WTC11 (cell line): Measurements from ENCODE around the gene RAB43. TPM values are rescaled to one million over a fixed set of nuclear protein-coding genes. Genes with fewer than 3 reads are reported as not detected.

Experiments
- ATAC-seq: fragments of 200-7000 bp; cut with Tn5 transposase; 2 replicates; pipeline ENCODE4 v1.10.0; 2021; ENCODE audit warnings: mild to moderate bottlenecking, moderate library complexity
- CTCF ChIA-PET: fragments of 300-600 bp; sonication (Branson Sonifier 250); formaldehyde crosslinking; loops from one replicate; lab custom pipeline; 2021; ENCODE audit warnings: antibody characterized with exemption; lab: Charles Lee
- POLR2A ChIA-PET: fragments of 350-600 bp; sonication (Branson Sonifier 250); formaldehyde crosslinking; loops from one replicate; lab custom pipeline; 2021; ENCODE audit warnings: antibody characterized with exemption; lab: Charles Lee
- DNase-seq: peaks from one replicate; pipeline ENCODE4 v3.0.0; 2021; ENCODE audit warnings: low spot score
- H3K27ac Mint-ChIP-seq: 2 replicates; pipeline ENCODE4 v1.8.0; 2021; ENCODE audit warnings: mixed read lengths
- H3K27me3 Mint-ChIP-seq: 2 replicates; pipeline ENCODE4 v1.8.0; 2021; ENCODE audit warnings: low read depth, mild to moderate bottlenecking, moderate library complexity, mixed read lengths
- H3K36me3 Mint-ChIP-seq: 2 replicates; pipeline ENCODE4 v1.8.0; 2021; ENCODE audit warnings: mixed read lengths
- H3K4me1 Mint-ChIP-seq: 2 replicates; pipeline ENCODE4 v1.8.0; 2022; ENCODE audit warnings: mixed read lengths
- H3K4me3 Mint-ChIP-seq: 2 replicates; pipeline ENCODE4 v1.8.0; 2021; ENCODE audit warnings: mild to moderate bottlenecking, moderate library complexity, mixed read lengths
- H3K9me3 Mint-ChIP-seq: 2 replicates; pipeline ENCODE4 v1.8.0; 2021; ENCODE audit warnings: mixed read lengths
- ELF4 ChIP-seq: sonication (generic); formaldehyde crosslinking; IDR thresholded peaks from 2 replicates; pipeline ENCODE4 v1.8.1; 2022; ENCODE audit warnings: low read depth, mild to moderate bottlenecking, moderate library complexity, missing genetic modification reagents
- ETV6 ChIP-seq: sonication (generic); formaldehyde crosslinking; IDR thresholded peaks from 2 replicates; pipeline ENCODE4 v1.8.1; 2022; ENCODE audit warnings: mild to moderate bottlenecking, missing genetic modification reagents
- FOXP1 ChIP-seq: sonication (generic); formaldehyde crosslinking; IDR thresholded peaks from 2 replicates; pipeline ENCODE4 v1.8.0; 2022; ENCODE audit warnings: missing genetic modification reagents, mild to moderate bottlenecking, moderate library complexity, borderline replicate concordance
- GABPB1 ChIP-seq: sonication (generic); formaldehyde crosslinking; IDR thresholded peaks from 2 replicates; pipeline ENCODE4 v1.8.1; 2023; ENCODE audit warnings: mild to moderate bottlenecking, missing genetic modification reagents
- MYBL2 ChIP-seq: sonication (generic); formaldehyde crosslinking; IDR thresholded peaks from 2 replicates; pipeline ENCODE4 v1.8.1; 2023; ENCODE audit warnings: mild to moderate bottlenecking, moderate library complexity, missing genetic modification reagents
- RORB ChIP-seq: fragments of 250-450 bp; sonication (Bioruptor Pico); IDR thresholded peaks from 2 replicates; pipeline ENCODE4 v1.9.0; 2021; ENCODE audit warnings: mild to moderate bottlenecking
- ZBTB21 ChIP-seq: sonication (generic); formaldehyde crosslinking; IDR thresholded peaks from 2 replicates; pipeline ENCODE4 v1.8.1; 2023; ENCODE audit warnings: mild to moderate bottlenecking, missing genetic modification reagents, borderline replicate concordance
- total RNA-seq: library from RNA; stranded (reverse); gene quantifications from 3 replicates; pipeline ENCODE4 v1.2.3, GENCODE V29; 2021
- TF ChIP-seq, protein P1 (sequence below): sonication (generic); formaldehyde crosslinking; IDR thresholded peaks from 2 replicates; pipeline ENCODE4 v1.8.0; 2022; ENCODE audit warnings: missing genetic modification reagents
- TF ChIP-seq, protein P2 (sequence below): sonication (generic); formaldehyde crosslinking; IDR thresholded peaks from 2 replicates; pipeline ENCODE4 v1.8.1; 2023; ENCODE audit warnings: mild to moderate bottlenecking, missing genetic modification reagents
- TF ChIP-seq, protein P3 (sequence below): fragments of 250-450 bp; sonication (Bioruptor Pico); IDR thresholded peaks from 2 replicates; pipeline ENCODE4 v2.1.2; 2022; ENCODE audit warnings: mild to moderate bottlenecking, moderate library complexity
- TF ChIP-seq, protein P4 (sequence below): fragments of 250-450 bp; sonication (Bioruptor Pico); IDR thresholded peaks from 2 replicates; pipeline ENCODE4 v1.9.0; 2021; ENCODE audit warnings: mild to moderate bottlenecking
- TF ChIP-seq, protein P5 (sequence below): sonication (generic); formaldehyde crosslinking; IDR thresholded peaks from 2 replicates; pipeline ENCODE4 v1.8.0; 2023; ENCODE audit warnings: missing genetic modification reagents
- TF ChIP-seq, protein P6 (sequence below): sonication (generic); formaldehyde crosslinking; IDR thresholded peaks from 2 replicates; pipeline ENCODE4 v1.8.1; 2023; ENCODE audit warnings: mild to moderate bottlenecking, missing genetic modification reagents, borderline replicate concordance

The RAB43 gene
- total RNA-seq, 1 experiment from 2014 or later: 34.5 TPM

DNA sequence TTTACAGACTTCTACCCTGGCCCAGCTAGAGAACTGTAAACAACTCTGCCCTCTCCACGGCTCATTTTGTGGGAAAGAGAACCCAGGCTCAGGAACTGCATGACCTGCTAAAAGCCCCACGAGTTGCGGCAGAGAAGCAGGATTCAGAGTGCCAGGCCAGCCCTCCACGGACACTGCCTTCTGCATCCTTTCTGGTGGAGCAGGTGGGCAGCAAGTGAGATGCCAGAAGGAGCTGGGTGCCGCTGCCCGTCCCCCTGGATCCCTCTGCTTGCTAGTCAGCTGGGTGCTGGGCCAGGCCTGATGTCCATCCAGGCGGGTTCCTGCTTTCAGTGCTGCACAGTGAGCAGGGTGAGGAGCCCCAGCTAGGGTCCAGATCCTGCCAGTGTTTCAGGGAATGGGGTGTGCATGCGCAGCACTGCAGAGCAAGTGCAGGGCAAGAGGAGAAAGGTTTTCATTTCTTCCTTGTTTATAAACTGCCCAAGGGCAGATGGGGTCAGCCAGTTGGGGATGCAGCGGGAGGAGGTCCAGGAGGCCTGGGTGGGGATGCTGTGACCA, 5.2 kb upstream of the RAB43 start (continued):
- TF ChIP-seq, protein P1, sequence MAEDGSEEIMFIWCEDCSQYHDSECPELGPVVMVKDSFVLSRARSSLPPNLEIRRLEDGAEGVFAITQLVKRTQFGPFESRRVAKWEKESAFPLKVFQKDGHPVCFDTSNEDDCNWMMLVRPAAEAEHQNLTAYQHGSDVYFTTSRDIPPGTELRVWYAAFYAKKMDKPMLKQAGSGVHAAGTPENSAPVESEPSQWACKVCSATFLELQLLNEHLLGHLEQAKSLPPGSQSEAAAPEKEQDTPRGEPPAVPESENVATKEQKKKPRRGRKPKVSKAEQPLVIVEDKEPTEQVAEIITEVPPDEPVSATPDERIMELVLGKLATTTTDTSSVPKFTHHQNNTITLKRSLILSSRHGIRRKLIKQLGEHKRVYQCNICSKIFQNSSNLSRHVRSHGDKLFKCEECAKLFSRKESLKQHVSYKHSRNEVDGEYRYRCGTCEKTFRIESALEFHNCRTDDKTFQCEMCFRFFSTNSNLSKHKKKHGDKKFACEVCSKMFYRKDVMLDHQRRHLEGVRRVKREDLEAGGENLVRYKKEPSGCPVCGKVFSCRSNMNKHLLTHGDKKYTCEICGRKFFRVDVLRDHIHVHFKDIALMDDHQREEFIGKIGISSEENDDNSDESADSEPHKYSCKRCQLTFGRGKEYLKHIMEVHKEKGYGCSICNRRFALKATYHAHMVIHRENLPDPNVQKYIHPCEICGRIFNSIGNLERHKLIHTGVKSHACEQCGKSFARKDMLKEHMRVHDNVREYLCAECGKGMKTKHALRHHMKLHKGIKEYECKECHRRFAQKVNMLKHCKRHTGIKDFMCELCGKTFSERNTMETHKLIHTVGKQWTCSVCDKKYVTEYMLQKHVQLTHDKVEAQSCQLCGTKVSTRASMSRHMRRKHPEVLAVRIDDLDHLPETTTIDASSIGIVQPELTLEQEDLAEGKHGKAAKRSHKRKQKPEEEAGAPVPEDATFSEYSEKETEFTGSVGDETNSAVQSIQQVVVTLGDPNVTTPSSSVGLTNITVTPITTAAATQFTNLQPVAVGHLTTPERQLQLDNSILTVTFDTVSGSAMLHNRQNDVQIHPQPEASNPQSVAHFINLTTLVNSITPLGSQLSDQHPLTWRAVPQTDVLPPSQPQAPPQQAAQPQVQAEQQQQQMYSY (CRISPR knock-in tag): no peak
- TF ChIP-seq, protein P2, sequence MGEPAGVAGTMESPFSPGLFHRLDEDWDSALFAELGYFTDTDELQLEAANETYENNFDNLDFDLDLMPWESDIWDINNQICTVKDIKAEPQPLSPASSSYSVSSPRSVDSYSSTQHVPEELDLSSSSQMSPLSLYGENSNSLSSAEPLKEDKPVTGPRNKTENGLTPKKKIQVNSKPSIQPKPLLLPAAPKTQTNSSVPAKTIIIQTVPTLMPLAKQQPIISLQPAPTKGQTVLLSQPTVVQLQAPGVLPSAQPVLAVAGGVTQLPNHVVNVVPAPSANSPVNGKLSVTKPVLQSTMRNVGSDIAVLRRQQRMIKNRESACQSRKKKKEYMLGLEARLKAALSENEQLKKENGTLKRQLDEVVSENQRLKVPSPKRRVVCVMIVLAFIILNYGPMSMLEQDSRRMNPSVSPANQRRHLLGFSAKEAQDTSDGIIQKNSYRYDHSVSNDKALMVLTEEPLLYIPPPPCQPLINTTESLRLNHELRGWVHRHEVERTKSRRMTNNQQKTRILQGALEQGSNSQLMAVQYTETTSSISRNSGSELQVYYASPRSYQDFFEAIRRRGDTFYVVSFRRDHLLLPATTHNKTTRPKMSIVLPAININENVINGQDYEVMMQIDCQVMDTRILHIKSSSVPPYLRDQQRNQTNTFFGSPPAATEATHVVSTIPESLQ (CRISPR knock-in tag): no peak
- TF ChIP-seq ELF4 (CRISPR knock-in tag) (no peak), ETV6 (no peak), RORB (CRISPR knock-in tag) (no peak), MYBL2 (CRISPR knock-in tag) (no peak), FOXP1 (CRISPR knock-in tag) (no peak)
- TF ChIP-seq, protein P3, sequence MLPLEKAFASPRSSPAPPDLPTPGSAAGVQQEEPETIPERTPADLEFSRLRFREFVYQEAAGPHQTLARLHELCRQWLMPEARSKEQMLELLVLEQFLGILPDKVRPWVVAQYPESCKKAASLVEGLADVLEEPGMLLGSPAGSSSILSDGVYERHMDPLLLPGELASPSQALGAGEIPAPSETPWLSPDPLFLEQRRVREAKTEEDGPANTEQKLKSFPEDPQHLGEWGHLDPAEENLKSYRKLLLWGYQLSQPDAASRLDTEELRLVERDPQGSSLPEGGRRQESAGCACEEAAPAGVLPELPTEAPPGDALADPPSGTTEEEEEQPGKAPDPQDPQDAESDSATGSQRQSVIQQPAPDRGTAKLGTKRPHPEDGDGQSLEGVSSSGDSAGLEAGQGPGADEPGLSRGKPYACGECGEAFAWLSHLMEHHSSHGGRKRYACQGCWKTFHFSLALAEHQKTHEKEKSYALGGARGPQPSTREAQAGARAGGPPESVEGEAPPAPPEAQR (CRISPR knock-in tag): no peak
- TF ChIP-seq, protein P4, sequence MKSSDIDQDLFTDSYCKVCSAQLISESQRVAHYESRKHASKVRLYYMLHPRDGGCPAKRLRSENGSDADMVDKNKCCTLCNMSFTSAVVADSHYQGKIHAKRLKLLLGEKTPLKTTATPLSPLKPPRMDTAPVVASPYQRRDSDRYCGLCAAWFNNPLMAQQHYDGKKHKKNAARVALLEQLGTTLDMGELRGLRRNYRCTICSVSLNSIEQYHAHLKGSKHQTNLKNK (CRISPR knock-in tag): no peak

DNA sequence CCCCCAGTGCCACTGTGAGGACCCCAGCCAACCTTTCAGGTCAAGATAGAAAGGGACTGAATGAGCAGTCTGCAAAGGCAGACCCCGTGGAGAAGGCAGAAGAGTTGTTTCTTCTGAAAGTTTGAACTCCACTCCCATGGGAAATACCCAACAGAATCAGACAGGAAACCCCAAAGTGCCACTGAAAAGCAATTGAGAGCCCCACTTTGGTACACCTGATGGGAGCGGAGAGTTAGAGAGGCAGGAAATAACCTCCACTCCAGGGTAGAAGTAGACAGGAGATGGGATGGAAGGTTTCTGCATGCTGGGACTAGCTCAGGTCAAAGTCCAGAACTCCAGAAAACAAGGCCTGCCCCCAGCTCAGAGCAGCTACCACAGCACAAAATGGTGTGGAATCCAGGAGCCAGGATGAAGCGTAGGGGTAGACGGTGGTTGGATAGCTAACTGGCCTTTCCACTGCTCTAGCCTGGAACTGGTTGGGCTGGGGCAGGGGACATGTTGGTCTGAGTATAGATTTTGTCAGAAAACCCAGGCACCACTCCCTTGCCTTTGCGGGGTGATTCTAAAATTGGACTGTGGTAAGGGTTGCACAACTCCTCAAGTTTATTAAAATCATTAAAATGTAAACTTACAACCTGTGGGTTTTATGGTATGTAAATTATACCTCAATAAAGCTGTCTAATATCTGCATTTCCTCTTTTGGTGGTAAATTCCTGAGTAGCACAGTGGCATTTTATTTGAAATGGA, 1.9 kb upstream of the RAB43 start:
- no peak for ATAC-seq
- peak overlapping the region; percentile 21; the same call in 1 of the 2 replicates for H3K4me3 Mint-ChIP-seq
- peaks cover 4% of the 10 kb centered on the region; the same call in 1 of the 2 replicates for H3K27me3 Mint-ChIP-seq
- ChIA-PET POLR2A (interaction anchor here (0.5 to 2.0 kb wide), 4 partner anchors 38 to 126 kb away, joined by 3 to 17 read pairs (median 5); partner anchors contain the start of gene COPG1), CTCF (interaction anchor here (1.5 to 5.5 kb wide), 7 partner anchors 17 to 153 kb away, joined by 3 to 54 read pairs (median 26); partner anchors contain the start of genes CFAP92 and COPG1)
- H3K27ac Mint-ChIP-seq: no peak overlapping the region
- no peaks in the 10 kb centered on the region for H3K36me3 Mint-ChIP-seq
- H3K9me3 Mint-ChIP-seq: no peaks in the 10 kb centered on the region
- peaks cover 29% of the 10 kb centered on the region for H3K4me1 Mint-ChIP-seq
- TF ChIP-seq, protein P5, sequence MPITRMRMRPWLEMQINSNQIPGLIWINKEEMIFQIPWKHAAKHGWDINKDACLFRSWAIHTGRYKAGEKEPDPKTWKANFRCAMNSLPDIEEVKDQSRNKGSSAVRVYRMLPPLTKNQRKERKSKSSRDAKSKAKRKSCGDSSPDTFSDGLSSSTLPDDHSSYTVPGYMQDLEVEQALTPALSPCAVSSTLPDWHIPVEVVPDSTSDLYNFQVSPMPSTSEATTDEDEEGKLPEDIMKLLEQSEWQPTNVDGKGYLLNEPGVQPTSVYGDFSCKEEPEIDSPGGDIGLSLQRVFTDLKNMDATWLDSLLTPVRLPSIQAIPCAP (CRISPR knock-in tag): no peak
- TF ChIP-seq GABPB1 (CRISPR knock-in tag): peak; percentile 20; the same call in 1 of the 2 replicates
- DNase-seq: no peak

DNA sequence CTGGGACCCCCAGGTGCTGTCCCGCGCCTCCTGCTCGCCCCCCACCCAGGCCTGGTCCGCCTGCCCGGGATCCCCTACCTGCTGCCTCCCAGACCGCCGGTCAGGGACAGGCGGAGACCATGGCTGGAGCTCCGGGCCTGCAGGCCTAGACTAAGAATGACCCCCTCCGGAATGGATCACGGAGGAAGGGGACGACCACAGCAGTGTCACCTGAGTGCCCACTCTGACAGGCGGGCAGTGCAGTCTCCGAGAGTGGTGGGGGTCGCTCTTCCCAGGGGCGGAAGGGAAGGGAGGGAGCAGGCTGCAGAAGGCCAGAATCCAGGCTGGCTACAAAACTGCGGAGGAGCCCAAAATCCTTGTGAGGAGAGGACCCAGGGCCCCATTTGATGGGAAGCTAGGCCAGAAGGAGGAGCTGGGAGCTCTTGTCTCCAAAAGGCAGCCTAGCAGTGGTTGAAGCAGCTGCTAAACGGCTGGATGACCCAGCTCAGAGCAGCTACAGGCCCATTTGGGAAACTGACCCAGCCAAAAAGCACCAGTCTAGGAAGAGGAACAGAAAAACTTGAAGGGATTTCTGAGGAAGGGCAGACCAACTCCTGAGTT, 908 bp upstream of the RAB43 start:
- no peaks in the 10 kb centered on the region for H3K36me3 Mint-ChIP-seq
- peak; percentile 33 for DNase-seq
- ChIA-PET CTCF (interaction anchor here (1.1 to 5.5 kb wide), 9 partner anchors 16 to 152 kb away, joined by 3 to 54 read pairs (median 7); partner anchors contain the start of genes CFAP92 and COPG1), POLR2A (interaction anchor here (0.6 to 2.0 kb wide), 11 partner anchors 11 to 771 kb away, joined by 3 to 17 read pairs (median 5); partner anchors contain the start of genes COPG1 and TMCC1)
- TF ChIP-seq, protein P6, sequence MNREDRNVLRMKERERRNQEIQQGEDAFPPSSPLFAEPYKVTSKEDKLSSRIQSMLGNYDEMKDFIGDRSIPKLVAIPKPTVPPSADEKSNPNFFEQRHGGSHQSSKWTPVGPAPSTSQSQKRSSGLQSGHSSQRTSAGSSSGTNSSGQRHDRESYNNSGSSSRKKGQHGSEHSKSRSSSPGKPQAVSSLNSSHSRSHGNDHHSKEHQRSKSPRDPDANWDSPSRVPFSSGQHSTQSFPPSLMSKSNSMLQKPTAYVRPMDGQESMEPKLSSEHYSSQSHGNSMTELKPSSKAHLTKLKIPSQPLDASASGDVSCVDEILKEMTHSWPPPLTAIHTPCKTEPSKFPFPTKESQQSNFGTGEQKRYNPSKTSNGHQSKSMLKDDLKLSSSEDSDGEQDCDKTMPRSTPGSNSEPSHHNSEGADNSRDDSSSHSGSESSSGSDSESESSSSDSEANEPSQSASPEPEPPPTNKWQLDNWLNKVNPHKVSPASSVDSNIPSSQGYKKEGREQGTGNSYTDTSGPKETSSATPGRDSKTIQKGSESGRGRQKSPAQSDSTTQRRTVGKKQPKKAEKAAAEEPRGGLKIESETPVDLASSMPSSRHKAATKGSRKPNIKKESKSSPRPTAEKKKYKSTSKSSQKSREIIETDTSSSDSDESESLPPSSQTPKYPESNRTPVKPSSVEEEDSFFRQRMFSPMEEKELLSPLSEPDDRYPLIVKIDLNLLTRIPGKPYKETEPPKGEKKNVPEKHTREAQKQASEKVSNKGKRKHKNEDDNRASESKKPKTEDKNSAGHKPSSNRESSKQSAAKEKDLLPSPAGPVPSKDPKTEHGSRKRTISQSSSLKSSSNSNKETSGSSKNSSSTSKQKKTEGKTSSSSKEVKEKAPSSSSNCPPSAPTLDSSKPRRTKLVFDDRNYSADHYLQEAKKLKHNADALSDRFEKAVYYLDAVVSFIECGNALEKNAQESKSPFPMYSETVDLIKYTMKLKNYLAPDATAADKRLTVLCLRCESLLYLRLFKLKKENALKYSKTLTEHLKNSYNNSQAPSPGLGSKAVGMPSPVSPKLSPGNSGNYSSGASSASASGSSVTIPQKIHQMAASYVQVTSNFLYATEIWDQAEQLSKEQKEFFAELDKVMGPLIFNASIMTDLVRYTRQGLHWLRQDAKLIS: no peak
- TF ChIP-seq ZBTB21: 0 out of 2 replicates have a peak, but pooled peaks have one; percentile 16
- peaks cover 39% of the 10 kb centered on the region for H3K4me1 Mint-ChIP-seq
- peaks cover 4% of the 10 kb centered on the region; the same call in 1 of the 2 replicates for H3K27me3 Mint-ChIP-seq
- no peak; the same call in 1 of the 2 replicates for ATAC-seq
- no peaks in the 10 kb centered on the region for H3K9me3 Mint-ChIP-seq
- peak overlapping the region; percentile 75 for H3K4me3 Mint-ChIP-seq
- H3K27ac Mint-ChIP-seq: no peak overlapping the region; the same call in 1 of the 2 replicates
